Lower leg skin (tissue), 3 donors: ENCODE results near the gene SMCO2.

Source experiments
- POLR2A ChIP-seq, 2 donors: fragments of 450-650 bp; IDR thresholded peaks; one replicate each; pipeline ENCODE4 v1.6.1; 2016 to 2017; ENCODE audit warnings: antibody characterized with exemption in 2 of 2, mild to moderate bottlenecking in 1 of 2, moderate library complexity in 1 of 2
- TF ChIP-seq, protein P1 (sequence below), 3 donors: fragments of 450-650 bp; IDR thresholded peaks; one replicate each; pipeline ENCODE4 v1.5.1; 2016; ENCODE audit warnings: antibody characterized with exemption in 3 of 3, mild to moderate bottlenecking in 3 of 3, moderate library complexity in 2 of 3

DNA sequence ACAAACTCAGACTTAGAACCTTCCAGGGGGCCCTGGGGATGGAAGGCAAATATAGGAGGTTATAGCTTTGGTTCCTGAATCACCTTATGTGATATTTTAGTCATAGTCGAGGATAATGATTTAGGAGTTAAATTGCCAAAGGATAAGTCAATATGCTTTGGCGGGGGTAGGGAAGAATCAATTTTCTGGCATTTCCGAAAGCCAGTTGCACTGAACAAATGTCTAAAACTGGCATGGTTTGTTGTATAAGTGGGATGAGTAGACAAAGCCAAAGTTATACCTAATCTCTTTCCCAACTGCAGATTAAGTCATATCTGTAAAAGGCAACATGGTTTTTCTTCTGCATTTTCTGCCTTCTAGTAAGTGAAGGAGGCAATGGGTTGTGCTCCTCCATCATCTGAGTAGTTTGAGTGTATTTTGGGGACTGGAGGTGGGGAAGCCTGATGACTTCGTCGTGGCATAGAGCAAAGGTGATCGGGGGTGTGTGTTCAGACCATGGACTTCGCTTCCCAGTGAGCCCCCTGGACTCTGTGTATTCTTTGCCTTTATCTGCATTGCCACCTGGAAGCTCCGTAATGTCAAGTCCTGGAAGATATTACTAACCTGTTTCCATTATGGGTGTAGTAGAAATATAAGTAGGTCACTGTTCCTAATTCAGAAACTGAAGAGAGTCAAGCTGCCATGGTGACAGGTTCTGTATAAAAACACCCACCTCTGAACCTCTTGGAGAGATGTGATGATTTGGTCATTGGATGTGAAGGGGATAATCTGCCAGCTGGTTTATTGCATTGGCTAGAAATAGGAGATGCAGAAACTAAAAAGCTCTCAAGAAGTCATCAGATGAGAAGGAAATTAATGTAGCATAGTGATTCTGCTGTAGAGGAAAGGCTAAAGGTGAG is 102.0 kb downstream of the SMCO2 start:
- TF ChIP-seq, protein P1, sequence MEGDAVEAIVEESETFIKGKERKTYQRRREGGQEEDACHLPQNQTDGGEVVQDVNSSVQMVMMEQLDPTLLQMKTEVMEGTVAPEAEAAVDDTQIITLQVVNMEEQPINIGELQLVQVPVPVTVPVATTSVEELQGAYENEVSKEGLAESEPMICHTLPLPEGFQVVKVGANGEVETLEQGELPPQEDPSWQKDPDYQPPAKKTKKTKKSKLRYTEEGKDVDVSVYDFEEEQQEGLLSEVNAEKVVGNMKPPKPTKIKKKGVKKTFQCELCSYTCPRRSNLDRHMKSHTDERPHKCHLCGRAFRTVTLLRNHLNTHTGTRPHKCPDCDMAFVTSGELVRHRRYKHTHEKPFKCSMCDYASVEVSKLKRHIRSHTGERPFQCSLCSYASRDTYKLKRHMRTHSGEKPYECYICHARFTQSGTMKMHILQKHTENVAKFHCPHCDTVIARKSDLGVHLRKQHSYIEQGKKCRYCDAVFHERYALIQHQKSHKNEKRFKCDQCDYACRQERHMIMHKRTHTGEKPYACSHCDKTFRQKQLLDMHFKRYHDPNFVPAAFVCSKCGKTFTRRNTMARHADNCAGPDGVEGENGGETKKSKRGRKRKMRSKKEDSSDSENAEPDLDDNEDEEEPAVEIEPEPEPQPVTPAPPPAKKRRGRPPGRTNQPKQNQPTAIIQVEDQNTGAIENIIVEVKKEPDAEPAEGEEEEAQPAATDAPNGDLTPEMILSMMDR (IDR thresholded peaks at IDR 0.05): no peak
- no peak for TF ChIP-seq POLR2A (IDR thresholded peaks at IDR 0.05)
